OCI-M2 (cell line): ENCODE data around the gene DST.
"Not testable (repeated sequence)": the region's sequence is repeated elsewhere in the genome, so short reads cannot be mapped to it uniquely, and the experiment has no call there.

Experiments used
- DNase-seq: peaks from one replicate; lab custom pipeline; 2025; ENCODE audit not compliant: unreplicated experiment; lab: John Stamatoyannopoulos, UW

The DST gene

GRCh38 chr6:56573624-56574023 lies 69.1 kb downstream of the DST start:
- no peak for DNase-seq

DNA sequence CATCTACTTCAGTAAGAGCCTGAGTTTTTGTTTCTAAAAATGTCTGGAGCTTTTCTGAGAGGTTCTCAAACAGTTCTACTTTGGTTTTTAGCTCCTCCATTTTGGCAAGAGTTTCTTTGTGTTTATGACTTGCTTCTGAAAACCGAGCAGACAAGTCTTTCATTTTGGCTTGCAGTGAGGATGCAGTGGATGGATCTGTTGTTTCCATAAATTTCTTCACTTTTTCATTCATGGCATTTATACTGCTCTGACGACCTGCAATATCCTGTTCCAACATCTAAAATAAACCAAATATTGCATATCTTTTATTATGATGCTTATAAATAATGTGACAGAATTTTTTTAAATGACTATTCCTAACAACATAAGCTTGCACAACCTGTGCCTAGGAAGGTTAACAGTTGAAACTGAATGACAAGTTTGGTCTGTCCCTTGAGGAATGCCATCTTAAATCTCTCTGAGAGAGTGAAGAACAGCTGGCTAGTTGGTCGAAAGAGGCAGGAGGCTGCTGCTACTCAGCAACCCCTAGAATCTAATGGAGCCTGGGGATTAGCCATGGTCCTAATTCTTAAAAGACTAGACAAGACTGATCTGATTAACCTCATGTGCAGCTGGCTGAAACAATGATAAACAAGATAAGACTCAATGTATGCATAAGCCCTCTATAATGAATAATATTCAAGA lies 69.8 kb downstream of the DST start:
- no peak for DNase-seq

- DNase-seq = no peak
These were observed 71.1 kb downstream of the DST start for GRCh38 chr6:56571605-56572004.

DNA sequence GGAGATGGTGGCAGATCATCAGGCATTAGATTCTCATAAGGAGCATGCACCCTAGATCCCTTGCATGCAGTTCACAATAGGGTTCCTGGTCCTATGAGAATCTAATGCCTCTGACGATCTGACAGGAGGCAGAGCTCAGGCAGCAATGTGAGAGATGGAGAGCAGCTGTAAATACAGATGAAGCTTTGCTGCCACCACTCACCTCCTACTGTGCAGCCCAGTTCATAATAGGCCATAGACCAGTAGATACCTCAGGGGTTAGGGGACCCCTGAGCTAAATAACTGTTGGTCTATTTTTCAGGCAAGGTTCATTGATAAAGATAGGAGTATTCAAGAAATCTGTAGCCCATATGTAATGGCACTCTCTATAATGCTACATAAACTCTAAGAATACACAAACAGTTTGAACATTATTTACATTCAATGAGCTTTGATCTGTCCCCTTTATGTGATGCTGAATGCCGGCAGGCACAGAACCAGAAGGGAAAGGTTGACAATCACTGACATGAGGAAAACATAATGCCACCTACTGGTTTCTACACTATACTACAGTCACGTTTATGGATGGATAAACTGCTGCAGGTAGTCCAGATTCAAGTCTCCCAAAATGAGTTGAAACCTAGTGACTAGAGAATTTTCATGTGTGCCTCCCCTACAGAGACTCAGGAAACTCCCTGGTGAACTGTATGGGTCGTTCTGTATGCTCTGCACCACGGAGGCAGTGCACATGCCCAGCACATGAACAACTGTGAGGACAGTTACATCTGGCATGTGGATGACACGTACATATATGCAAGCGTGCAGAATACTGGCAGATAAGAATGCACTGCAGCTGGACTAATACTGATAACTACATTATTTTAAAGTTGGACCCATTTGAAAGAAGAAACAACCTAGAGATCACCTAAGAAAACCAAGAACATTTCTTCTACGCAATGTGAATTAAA lies 72.0 kb downstream of the DST start:
- DNase-seq = no peak

- DNase-seq = no peak
These were observed 75.2 kb downstream of the DST start for GRCh38 chr6:56567501-56567900.

DNA sequence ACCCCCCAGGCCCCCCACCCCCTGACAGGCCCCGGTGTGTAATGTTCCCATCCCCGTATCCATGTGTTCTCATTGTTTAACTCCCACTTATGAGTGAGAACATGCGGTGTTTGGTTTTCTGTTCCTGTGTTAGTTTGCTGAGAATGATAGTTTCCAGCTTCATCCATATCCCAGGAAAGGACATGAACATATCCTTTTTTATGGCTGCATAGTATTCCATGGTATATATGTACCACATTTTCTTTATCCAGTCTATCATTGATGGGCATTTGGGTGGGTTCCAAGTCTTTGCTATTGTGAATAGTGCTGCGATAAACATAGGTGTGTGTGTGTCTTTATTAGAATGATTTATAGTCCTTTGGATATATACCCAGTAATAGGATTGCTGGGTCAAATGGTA lies 80.0 kb downstream of the DST start:
- DNase-seq = not testable (repeated sequence)

DNA sequence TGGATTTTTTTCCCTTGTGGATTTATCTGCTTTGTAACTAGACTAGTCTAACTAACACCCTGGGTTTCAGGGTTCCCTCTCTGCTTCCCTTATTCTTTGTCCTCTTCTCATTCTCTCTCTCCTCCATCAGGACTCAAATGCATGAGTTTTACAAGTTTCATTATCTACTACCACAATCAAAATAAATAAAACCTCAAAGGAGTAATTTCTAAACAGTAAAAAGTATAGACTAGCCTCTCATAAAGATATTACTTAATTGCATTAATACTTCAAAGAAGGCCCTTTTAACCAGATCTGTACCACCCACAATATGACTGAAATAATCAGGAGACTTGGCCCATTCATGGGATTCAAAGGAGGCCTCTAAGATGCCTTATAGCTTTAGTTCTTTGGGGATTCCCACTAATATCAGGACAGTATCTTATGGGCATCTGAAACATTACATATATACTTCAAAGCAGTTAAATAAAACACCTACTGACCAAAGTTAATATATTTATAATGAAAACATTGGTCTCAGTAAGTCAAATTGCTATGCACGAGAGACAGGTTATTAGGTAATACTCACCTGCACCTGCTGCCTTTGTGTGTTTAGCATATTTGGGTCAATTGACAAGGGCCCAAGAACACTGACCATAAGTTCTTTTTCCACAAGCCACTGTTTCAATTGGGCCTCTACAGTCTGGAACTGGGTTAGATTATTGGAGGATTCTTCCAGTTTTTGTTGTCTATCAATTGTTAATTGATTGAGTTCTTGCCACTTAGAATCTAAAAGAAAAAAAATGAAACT lies 85.7 kb downstream of the DST start:
- no peak for DNase-seq

GRCh38 chr6:56555438-56555872 lies 87.2 kb downstream of the DST start:
- DNase-seq = no peak

DNA sequence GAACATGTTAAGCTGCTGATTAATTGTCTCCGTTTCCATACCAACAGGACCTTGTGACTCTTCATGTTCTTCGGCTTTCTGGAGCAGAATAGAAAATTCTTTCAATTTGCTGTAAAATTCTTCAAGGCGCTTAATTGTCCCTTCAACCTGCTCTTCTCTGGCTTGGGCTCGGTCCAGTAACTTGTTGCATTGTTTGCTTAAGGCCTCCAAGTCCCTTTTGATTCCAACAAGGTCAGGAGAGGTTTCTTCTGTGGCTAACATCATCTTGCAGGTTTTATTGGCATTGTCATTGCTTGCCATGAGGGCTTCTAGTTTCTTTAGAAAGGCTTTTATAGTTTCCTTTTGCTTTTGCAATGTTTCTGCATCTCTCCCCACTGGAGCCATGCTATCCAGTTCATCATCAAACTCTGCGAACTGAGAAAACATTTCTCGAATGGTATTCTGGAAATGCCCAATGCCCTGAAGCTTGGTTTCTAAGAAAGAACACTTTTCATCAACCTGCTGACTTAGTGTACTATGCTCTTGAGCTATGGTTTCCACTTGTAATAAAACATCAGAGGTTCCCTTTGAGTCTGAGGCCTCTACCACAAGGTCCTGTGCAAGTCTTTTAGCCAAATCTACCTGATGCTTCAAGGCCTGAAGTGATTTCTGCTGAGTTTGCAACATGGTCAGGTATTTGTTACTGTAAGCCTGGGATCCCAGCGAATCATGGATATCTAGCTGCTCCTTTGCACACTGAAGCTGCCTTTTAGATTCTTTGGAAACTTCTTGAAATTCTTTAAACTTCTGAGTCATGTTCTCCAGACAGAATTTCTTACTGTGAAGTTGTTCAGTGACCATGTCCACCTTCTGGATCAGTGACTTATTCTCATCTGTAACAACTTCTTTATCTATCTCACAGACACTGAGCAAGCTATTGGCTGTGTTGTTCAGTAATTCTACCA lies 90.2 kb downstream of the DST start:
- no peak for DNase-seq

- no peak for DNase-seq
These were observed 91.1 kb downstream of the DST start for GRCh38 chr6:56551409-56552120.

DNA sequence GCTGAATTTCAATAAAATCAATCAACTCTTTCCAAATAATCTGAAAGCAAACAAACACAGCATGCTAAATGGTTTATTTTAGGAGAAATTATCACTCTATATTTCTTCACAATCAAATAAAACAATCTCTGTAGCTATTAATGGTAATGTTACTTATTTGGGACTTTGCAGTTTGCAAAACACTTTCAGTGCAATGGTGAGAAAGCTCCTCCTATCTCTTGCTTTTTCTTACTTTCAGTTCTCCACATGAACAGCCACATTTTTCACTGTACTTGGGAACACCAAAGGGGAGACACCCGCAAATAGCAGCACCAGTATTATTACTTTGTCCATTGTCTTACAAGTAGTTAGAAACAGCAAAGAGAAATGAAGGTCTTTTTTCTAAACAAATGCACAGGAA lies 92.4 kb downstream of the DST start:
- no peak for DNase-seq

GRCh38 chr6:56549014-56549413 lies 93.7 kb downstream of the DST start:
- no peak for DNase-seq

- DNase-seq = no peak
These were observed 95.0 kb downstream of the DST start for GRCh38 chr6:56547687-56548086.

DNA sequence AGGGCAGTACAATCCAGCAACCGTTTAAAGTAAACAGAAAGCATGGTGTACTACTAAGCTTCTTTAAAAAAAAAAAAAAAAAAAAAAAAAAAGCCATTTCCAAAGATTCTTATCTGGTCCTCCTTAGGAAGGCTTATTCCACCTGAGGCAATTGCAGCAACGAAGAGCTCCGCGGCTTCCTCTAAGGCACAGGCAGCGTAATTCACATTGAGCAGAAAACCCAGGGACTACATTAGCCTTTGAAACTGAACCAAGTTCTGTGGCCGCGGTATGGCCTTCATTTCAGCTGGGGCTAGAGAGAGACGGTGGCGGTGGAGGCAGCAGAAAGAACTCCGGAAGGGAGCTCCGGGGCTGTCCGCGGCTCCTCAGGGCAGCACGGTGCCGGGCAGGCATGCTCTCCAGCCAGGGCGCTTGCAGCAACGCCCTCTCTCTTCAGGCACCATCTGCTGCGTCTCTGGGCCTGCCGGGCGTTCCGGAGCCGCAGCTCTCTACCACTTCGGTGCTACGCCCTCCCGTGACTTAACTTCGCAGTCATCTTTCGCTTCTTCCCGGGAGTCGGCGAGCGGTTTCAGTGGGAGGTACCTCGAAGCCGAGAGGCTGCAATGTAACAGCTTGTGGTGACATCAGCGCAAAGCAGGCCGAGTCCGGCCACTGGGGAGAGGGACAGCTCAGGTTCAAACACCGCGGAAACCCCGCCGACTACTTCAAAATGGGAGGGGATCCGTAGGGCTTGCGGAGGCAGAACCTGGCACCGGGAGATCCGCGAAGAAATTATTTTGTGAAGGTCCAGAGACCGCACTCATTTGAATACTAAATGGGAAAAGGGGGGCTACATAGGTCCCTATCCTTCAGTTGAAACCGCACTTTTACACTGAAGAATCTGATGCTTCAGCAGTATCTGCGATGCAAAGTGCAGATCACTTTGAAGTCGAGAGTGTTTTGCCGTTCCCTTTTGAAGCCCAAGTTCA lies 100.0 kb downstream of the DST start:
- peak; percentile 78 for DNase-seq

GRCh38 chr6:56541741-56542360 lies 100.8 kb downstream of the DST start:
- DNase-seq = no peak

DNA sequence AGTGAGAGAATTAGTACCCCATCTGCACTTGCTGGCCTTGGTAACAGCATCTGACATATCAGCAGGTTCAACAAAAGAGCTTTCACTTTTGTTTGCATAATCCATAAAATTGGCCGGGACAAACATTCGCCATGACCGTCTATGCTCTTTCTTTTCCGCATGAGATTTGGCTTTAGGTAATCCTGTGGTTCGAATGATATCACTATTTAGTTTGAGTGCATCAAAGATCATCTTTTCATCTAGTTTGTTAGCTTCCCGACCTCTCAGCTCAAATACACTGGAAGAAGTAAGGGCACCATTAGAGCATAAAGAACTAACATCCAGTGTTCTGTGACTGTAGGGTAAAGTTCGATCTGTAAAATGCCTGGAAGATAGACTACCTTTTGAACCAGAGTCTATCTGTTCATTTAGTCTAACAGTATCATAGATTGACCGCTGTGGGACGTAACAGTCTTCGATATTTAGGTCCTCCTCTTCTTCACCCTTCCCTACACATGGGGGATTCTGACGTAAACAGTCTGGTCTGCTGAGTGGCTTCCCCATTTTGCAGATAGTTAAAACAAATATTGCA lies 101.6 kb downstream of the DST start:
- DNase-seq = no peak

- DNase-seq = no peak
These were observed 102.3 kb downstream of the DST start for GRCh38 chr6:56540232-56541029.
